Uterus (tissue), 2 donors: ENCODE measurements around the gene PPM1A.

Experiments used
- CTCF ChIP-seq, 4 experiments: fragments of 200-600 bp in 2 of 4; fragments of 450-650 bp in 2 of 4; sonication (generic) in 2 of 4; IDR thresholded peaks; one replicate each; pipeline ENCODE4 v1.5.1; 2016 to 2019; ENCODE audit warnings: antibody characterized with exemption in 4 of 4, mild to moderate bottlenecking in 2 of 4, moderate library complexity in 1 of 4
- POLR2A ChIP-seq, 2 donors: fragments of 450-650 bp; IDR thresholded peaks; one replicate each; pipeline ENCODE4 v1.6.1; 2016; ENCODE audit warnings: antibody characterized with exemption in 2 of 2, mild to moderate bottlenecking in 1 of 2, moderate library complexity in 1 of 2

GRCh38 chr14:60233251-60233650, 15.8 kb upstream of the PPM1A start:
- no peak for TF ChIP-seq CTCF (IDR thresholded peaks at IDR 0.05)
- no peak for TF ChIP-seq POLR2A (IDR thresholded peaks at IDR 0.05)
